HG02642 (cell line): ENCODE results near the gene WIPI1.
A peak's percentile ranks its signal among the peaks of the same experiment; 100 is the strongest.

ENCODE experiments used
- ATAC-seq: cut with Tn5 transposase; IDR thresholded peaks from one replicate; pipeline ENCODE4 v1.9.1; 2021; ENCODE audit warnings: mild to moderate bottlenecking; ENCODE audit not compliant: unreplicated experiment, poor library complexity

WIPI1 gene

GRCh38 chr17:68461122-68461539, 3.8 kb upstream of the WIPI1 start:
- ATAC-seq, result no peak

GRCh38 chr17:68460715-68461114, 3.4 kb upstream of the WIPI1 start:
- no peak for ATAC-seq

DNA sequence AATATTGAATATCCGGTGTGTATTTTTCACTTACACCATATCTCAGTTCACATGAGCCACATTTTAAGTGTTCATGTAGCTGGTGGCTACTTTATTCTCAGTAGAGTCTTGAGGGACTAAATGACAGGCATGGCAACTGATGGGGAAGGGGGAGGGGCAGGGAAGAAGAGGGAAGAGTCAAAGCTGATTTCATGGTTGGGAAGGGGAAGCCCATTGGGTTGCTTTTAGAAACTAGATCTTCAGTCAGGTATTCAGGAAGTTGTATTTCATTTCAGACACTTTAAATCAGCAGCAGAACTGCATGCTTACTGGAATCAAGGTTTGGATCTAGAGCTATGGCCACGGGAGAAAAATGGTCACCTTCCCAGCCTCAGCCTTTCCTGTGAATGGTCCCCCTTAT, 2.9 kb upstream of the WIPI1 start:
- no peak for ATAC-seq

GRCh38 chr17:68459037-68459639, 1.8 kb upstream of the WIPI1 start:
- ATAC-seq, result no peak

DNA sequence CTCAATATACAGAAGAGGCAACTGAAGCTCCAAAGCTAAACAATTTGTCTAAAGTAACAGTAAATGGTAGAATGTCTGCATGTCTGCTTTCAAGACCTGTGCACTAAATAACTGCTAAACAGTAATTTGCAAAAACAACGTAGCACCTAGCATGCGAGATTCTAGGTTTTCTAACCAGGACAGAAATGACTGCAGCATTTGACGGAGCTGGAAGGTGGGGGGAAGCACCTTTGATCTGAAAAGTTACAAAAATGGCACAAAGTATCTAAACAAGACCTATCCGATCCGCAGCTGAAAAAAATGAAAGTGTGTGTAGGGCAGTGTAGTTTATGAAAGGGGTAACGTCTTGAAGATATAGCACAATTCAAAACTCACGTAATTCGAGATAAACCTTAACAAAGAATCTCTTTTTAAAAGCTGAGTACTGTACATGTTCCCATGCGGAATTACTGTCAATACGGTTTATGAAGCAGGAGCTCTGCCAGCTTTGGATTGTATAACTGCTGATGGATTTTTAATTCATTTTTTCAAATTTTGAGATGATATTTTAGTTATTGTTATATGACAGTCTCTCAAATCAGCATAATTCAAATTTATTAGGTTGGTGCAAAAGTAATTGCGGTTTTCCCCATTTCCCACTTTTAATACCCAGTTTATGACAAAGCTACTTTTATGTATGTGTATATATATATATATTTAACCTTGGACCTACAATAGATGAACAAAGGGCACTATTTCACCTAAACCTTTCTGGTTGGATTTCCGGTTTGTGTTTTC, 1.2 kb upstream of the WIPI1 start:
- peak; percentile 13 for ATAC-seq

- peak; percentile 78 for ATAC-seq
Measured at GRCh38 chr17:68457539-68458259, 403 bp upstream of the WIPI1 start.

DNA sequence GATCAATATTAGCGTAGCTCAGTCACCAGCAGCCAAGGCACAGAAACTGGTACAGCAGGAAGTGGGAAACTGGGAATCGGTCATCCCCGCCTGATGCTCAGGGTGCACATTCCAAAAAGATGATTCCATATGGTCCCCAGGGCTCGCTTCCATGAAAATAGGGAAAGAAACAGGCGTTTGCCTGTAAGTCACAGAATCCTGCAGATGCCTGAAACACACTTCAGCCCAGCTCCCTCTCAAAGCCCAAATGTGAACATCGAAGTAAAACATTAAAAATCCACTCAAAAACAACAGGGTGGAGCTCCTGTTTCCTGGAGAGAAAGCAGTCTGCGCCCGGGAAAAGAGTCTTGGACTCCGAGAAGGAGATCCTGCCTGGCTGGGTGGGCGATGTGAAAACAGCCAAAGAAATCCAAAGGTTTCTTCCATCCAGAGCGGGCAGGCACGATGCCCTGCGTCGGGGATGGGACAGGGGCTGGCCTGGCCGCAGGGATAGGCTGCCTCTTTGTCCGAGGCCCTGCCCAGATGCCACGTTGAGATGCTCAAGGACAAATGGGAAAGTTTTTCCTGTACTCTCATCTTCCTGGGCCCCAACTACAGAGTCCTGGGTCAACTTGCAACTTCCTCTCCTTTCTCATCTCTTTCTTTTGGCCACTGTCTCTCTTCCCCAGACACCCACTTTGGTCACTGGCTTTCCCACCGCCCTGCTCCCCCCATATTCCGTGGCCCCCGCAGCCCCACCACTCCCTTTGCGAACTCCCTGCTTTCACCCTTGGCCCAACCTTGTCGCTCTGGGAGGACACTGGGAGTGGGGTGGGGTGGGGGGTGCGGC, 743 bp downstream of the WIPI1 start:
- ATAC-seq, result no peak

- no peak for ATAC-seq
Measured at GRCh38 chr17:68455901-68456338, 1.4 kb downstream of the WIPI1 start.

DNA sequence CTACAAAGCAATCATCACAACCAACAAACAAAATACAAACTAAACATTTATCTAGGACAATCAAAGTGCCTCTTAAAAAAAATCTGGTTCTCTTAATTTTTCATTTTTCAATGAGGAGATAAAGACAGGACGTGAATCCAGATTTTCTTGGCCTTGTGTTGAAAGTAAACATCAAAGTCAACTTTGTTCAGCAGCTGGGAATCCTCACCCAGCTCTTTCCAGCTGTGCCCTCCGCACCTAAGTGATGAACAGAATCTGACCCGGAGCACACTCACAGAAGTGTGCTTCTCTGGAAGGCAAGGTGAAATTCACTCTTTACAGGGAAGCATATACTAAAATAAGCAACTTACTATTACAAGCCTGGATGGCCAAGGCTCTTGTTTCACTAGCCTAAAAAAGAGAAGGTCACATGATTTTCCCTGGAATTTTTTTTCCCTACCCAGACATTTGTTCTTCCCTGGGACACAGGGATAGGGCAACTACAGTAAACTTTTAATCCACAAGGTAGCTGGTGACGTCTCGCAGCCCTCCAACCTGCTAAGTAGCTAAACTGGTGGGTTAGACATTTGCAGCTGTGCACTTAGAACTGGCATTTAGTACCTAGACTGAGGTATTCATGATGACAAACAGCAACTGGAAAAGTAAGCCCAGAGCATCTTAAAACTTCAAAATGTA, 3.2 kb downstream of the WIPI1 start:
- ATAC-seq, result no peak

DNA sequence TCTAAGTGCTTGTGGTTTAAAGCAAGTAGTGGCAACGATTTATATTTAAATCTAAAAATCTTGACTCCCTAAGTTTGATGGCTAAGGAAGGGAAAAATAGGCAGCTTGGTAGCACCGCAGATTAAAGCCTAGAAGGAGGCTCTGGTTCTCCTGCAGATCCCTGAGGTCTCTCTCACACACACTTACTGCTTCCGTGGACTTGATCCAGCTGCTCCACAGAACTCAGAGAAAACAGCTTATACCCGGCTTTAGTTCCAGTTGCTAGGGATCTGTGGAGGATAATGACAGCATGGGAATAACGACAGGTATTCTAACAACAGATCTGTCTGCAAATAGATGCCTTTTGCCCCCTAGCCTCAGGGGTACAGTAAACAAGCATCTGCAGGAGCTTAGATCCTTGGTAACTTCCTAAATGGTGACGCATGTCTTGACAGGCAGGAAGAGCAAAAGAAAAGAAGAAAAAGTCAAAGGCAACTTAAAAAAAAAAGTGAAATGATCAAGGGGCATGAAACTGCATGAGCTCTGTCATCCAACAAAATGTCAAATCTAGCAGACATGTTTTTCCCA, 4.5 kb downstream of the WIPI1 start:
- no peak for ATAC-seq

GRCh38 chr17:68451670-68452354, 5.5 kb downstream of the WIPI1 start:
- no peak for ATAC-seq

GRCh38 chr17:68450801-68451200, 6.5 kb downstream of the WIPI1 start:
- no peak for ATAC-seq

GRCh38 chr17:68450391-68450790, 6.9 kb downstream of the WIPI1 start:
- no peak for ATAC-seq

- ATAC-seq, result no peak
Measured at GRCh38 chr17:68449021-68449739, 8.1 kb downstream of the WIPI1 start.

DNA sequence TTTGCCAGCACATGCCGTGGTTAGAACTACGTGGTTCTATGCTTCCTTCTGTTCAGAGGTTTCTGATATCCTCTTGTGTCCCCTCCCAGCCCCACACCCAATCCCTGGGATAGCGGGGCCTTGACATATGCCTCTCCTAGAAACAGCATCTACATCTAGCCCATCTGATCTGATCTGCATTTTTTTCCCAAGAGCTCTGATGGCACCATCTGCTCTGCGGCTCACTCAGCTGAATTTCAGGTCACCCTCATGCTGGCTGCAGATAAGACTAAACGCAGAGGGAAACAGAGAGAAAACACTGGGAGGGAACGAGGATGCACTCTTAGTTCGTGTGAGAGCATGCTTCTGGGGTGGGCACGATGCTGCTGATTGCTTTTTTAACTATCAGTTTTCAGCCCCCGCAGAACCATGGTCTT, 10.7 kb downstream of the WIPI1 start:
- ATAC-seq, result no peak

GRCh38 chr17:68445671-68446070, 11.6 kb downstream of the WIPI1 start:
- no peak for ATAC-seq

DNA sequence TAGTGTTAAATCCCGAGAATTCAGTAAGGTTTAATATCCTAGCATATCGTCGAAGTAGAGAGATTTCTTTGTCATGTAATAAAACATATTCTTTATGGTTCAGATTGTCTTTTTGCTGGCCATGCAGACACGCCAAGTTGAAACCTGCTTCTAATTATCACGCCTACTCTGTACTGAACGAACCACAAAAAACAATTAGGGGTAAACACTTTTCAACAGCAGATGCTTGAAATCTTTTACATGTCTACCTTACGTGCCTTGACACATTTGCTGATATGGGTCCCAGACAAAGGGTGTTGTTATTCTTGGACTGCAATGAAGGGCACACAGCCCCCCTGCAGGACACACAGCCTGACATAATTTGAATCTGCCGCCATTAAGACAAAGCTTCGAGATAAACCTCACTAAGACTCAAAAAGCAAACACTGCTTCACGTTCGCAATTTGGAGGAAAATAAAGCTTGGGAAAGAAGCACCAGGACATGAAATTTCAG, 13.3 kb downstream of the WIPI1 start:
- no peak for ATAC-seq

DNA sequence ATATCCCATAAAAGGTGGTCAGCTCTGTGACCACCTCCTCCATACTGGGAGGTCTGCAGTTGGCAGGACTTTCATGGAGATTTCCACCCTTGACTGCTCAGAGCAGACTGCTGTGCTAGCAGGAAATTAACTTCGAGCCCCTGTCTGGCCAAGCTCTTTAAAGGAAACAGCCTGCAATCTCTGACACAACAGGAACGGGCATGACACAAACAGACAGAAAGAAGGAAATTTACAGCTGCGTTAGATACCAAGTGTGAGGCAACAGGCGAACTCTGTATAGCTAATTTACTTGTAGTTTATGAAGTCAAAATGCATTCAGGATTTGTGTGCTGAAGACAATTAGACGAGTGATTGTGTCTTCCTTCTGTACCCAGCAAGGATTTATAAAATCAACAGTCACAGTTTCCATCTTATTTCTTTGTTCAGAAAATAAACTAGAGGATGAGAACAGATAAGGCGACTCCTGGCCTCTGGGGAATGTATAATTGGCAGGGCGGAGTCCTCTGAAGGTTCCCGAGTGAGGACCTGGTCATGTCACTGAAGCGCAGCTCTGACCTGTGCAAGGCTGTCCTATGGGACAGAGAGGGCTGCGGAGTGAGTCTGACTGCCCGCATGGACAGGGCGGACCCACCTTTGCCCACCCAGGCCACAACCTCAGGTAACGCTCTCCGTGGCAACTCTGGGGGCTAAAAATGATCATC, 16.1 kb downstream of the WIPI1 start:
- ATAC-seq, result no peak
